GM21576 (cell line): Measurements from ENCODE around the gene STK35.
"Not testable (repeated sequence)": the region's sequence is repeated elsewhere in the genome, so short reads cannot be mapped to it uniquely, and the experiment has no call there.

Experiments used
- ATAC-seq: cut with Tn5 transposase; IDR thresholded peaks from one replicate; pipeline ENCODE4 v1.9.1; 2021; ENCODE audit warnings: mild to moderate bottlenecking, moderate library complexity; ENCODE audit not compliant: unreplicated experiment

STK35 gene

DNA sequence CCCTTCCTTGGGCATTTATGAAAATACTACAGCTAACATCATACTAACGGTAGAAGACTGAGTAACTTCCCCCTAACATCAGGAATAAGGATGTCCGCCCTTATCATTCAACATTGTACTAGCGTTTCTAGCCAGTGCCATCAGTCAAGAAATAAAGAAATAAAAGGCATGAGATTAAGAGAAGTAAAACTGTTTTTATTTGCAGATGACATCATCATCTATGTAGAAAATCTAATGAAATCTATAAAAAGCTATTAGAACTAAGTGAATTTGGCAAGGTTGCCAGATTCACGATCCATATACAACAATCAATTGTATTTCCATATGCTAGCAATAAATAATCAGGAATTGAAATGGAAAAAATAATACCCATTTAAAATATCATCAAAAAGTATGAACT, 54.6 kb downstream of the STK35 start:
- no peak for ATAC-seq

DNA sequence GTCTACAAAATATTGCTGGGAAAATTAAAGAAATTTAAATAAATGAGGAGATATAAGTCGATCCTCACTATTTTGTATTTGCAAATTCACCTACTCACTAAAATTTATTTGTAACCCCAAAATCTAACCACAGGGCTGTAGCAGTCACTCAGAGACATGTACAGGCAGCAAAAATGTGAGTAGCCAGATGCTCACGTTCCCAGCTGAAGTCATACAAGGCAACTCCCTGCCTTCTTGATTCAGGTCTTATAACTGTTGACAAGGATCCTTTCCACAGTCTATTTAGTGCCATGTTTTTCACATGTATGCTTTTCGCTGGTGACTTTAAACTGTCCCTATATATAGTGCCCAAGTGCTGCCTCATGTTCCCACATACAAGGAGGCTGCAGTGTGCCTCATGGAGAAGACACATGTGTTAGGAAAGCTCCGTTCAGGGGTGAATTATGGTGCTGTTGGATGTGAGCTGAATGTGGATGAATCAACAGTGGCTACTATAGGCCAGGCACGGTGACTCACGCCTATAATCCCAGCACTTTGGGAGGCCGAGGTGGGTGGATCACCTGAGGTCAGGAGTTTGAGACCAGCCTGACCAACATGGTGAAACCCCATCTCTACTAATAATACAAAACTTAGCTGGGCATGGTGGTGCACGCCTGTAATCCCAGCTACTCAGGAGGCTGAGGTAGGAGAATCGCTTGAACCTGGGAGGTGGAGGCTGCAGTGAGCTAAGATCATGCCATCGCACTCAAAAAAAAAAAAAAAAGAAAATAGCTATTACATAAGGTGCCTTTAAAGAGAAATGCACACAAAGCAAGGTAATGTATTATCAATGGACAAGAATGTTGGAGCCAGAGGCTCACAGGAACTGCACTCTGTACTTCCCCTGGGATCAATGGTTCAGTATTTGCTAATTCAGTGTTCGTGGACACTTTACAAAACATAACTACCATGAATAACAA, 55.3 kb downstream of the STK35 start:
- ATAC-seq, result no peak

DNA sequence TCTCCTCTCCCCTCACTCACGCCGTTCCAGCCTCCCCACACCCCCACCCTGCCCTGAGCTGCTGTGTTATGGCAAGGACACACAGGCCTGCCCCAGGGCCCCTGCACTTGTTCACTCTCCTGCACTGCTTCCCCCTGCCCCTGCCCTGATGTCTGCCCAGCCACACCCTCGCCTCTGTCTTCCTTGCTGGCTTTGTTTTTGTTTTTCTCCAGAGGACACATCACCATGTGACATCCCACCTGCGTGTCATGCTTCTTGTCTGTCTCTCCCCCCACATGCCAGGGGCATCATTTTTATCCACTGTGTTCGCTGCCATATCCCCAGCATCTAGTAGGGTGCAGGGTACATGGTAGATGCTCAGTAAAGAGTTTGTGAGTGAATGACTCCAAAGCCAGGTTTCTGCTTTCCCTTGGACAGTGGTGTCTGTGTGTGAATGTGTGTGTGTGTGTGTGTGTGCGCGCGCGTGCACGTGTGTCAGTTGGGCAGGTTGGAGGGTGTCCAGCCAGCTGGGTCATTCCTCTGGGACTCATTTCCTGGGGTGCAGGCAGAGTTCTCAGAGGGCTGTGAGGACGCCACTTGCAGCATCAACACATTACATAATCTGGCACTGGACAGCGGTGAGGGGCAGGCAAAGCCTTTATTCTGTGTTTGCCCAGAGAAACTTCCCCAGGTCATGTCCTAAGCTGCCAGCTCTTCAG, 60.6 kb downstream of the STK35 start:
- ATAC-seq, result no peak

DNA sequence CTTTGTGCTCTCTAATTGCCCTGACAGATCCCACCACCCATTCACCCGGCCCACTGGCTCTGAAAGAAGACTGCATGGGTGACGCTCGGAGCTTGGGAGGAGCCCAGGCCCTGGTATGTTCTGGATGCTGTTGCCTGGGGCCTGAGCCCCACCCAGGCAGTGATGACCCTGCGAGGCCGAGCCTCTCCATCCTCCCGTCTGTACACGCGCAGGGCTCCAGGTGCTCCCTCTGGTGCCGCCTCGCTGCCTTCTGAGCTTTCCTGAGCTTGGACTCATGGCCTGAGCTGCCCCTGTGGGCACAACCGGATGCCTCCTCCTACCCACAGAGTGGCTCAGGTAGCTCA, 61.2 kb downstream of the STK35 start:
- ATAC-seq, result no peak

- no peak for ATAC-seq
These were observed 61.7 kb downstream of the STK35 start for GRCh38 chr20:2163312-2163711.

DNA sequence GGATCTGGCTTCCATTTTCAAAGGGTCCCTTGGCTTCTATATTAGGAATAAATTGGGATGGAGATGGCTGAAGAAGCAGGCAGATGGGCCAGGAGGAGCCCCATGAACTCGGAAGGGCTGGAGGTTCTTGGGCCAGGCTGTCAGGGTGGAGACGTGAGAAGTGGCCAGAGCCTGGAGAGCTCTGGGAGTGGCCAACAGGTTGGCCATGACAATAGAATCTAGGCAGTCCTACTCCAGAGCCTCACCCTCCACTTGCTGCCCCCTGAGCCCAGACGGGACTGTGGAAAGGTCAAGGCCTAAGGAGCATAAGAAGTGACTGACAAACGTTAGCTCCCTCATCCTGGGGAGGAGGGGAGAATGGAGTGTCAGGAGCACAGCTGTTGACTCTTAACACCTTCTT, 62.1 kb downstream of the STK35 start:
- no peak for ATAC-seq

DNA sequence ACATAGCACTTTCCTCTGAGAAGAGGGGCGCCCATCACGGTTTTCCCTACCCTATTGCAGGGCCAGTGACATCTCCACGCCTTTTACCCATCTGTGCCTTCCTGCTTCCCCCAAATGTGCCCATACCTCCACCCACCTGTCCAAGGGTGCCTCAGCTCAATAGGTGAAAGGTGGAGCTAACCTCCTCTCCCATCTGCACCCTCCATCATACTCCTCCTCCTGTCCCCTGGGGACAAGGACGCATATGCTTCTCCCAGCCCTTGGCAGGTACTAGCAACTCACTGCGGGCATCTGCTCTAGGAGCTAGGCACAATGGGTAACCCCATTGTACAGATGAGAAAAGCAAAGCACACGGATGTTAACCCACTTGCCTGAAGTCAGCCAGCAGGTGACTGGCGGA, 62.8 kb downstream of the STK35 start:
- ATAC-seq, result no peak

- ATAC-seq, result no peak
These were observed 63.3 kb downstream of the STK35 start for GRCh38 chr20:2164966-2165365.

GRCh38 chr20:2165871-2166270, 64.2 kb downstream of the STK35 start:
- ATAC-seq, result no peak

- ATAC-seq, result no peak
These were observed 65.5 kb downstream of the STK35 start for GRCh38 chr20:2167112-2167511.

DNA sequence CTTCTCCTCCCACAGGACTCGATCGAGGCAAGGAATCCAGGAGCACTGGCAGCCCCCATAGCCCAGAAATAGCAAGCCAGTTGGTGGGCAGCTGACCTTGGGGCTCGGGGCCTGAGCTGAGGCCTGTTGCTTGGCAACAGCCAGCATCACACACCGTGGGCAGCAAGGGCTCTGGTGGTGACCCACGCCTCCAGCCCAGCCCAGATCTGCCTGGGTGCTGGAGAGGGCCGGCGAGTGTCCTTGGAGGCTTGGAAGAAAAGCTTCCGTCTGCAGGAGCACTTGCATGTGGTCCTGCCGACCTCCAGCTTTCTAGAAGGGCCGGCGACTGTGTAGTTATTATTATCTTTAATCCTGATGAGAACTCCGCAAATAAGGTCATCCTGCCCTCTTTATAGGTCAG, 67.3 kb downstream of the STK35 start:
- no peak for ATAC-seq

DNA sequence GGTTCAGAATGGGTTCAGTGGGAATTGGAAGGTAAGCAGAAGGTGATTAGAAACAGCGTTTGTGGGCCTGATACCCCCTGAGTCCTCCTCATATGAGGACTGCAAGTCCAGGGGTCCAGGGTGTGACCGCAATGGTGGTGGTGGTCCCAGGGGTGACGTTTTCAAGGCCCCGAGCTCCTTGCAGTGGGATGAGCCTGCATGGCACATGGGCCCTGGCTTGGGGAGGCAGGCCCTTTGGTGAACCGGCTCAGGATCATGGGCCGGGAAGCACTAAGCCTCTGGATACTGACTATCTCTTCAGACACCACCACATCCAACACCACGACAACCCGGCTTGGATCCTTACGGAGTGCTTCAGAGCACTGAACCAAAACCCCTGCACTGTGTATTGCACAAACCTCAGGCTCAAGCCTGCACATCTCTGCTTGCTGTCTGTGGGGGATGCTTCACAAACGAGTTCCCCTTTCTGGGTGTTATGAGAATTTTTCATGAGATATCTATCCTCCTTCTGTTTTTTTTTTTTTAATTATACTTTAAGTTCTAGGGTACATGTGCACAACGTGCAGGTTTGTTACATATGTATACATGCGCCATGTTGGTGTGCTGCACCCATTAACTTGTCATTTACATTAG, 67.9 kb downstream of the STK35 start:
- ATAC-seq, result no peak

GRCh38 chr20:2170404-2170803, 68.8 kb downstream of the STK35 start:
- no peak for ATAC-seq

- no peak for ATAC-seq
These were observed 69.7 kb downstream of the STK35 start for GRCh38 chr20:2171266-2171790.

DNA sequence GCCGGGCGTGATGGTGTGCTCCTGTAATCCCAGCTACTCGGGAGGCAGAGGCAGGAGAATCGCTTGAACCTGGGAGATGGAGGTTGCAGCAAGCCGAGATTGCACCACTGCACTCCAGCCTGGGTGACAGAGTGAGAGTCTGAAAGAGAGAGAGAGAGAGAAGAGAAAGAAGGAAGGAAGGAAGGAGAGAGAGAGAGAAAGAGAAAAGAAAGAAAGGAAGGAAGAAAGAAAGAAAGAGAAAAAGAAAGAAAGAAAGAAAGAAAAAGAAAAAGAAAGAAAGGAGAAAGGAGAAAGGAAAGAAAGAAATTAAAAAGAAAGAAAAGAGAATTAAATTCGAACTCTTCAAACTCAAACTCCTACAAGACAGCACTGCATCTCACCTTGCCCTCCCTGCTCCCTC, 70.2 kb downstream of the STK35 start:
- not testable (repeated sequence) for ATAC-seq

GRCh38 chr20:2172305-2173175, 70.9 kb downstream of the STK35 start:
- ATAC-seq, result no peak

- no peak for ATAC-seq
These were observed 71.6 kb downstream of the STK35 start for GRCh38 chr20:2173186-2173585.

DNA sequence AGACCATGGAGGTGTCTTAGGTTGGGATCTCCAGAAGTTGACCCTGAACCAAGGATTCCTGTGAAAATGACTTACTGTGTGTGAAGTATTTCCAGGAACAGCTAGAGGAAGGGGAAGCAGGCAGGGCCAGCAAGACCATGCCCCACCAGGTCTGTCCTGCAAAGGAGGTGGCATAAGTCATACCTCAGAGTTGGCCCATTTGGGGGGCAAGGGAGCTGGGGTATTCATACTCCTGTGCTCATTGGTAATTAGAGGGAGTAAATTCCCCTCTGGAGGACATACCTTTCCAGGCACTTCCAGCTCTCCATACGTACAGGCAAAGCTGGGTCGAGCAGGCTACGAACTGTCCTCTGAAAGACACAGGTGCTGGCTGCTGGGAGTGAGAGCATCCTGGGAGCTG, 72.4 kb downstream of the STK35 start:
- ATAC-seq, result no peak

DNA sequence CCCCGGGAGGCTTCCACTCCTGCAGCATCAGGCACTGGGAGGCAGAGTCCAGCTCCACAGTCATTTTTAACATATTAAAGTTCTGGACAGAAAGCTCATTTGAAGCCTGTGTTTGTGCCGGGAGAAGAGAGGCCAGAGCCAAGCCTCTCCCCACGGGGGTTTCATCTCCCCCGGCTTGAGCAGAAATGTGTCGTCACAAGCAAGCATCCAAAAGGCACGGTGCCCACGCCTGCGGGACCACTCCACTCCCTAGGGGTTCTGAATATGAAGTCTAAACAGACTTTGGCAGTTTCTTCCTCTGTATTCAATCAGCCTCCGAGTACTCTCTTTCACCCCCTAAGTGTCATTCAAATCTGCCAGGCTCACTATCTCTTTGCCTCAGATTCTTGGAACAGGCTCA, 75.3 kb downstream of the STK35 start:
- ATAC-seq, result no peak

DNA sequence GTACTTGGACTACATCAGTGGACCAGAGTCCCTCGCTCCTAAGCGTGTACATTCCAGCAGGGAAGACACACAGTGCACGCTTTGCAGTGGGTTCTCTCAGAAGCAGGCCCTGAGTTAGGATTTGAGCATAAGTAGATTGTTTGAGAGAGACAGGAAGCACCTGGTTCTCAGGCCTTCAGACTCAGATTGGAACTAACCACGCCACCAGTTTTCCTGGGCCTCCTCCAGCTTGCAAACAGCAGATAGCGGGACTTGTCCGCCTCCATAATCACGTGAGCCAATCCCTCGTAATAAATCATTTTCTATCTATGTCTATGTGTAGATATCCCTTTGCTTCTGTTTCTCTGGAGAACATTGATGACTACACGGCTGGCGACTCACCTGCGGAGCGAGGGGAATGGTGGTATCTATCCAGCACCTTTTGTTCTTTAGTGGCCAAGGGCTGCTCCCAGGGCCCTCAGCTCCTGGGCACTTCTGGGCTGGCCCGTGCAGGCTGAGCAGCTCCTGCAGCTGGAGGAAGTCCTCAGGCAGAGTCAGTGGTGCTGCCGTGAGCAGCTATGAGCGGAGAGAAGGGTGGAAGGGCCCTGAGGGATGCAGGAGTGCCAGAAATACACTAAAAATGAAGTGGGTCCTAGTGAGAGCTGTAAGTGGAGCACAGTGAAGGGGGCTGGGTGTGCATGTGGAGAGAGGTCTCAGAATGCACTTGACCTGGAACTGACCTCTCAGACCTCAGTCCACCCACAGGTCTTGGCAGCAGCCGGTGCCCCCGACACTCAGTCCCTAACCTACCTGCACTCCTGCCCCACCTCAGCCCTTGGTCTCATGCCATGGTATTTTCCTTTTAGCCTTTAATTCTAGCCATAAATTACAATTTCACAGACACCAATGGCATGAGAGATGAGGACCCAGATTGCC, 76.9 kb downstream of the STK35 start:
- ATAC-seq, result no peak
